ENCODE measurements around the gene USP49.

- TF ChIP-seq CTCF (IDR thresholded peaks at IDR 0.05; ENCODE audit: insufficient read depth, low read length) (no peak), POLR2AphosphoS5 (IDR thresholded peaks at IDR 0.05; ENCODE audit: low read depth) (no peak), REST (IDR thresholded peaks at IDR 0.05; ENCODE audit: insufficient replicate concordance, low read depth) (no peak)
Observed at GRCh38 chr6:41770381-41771057, 124.7 kb downstream of the USP49 start.
